NCI-H1417 treated with DMSO at 0.1 percent for 48 hours (cell line): Measurements from ENCODE around the gene SORBS2.

Experiments
- DNase-seq: peaks from one replicate; lab custom pipeline; 2025; lab: John Stamatoyannopoulos, UW

Gene SORBS2

GRCh38 chr4:185637163-185637875 is 174.7 kb downstream of the SORBS2 start:
- no peak for DNase-seq

GRCh38 chr4:185634066-185634652 is 177.8 kb downstream of the SORBS2 start:
- no peak for DNase-seq

- no peak for DNase-seq
Observed at GRCh38 chr4:185626798-185627197, 185.2 kb downstream of the SORBS2 start.

GRCh38 chr4:185625503-185625902 is 186.5 kb downstream of the SORBS2 start:
- no peak for DNase-seq

- no peak for DNase-seq
Observed at GRCh38 chr4:185624259-185624589, 187.8 kb downstream of the SORBS2 start.

DNA sequence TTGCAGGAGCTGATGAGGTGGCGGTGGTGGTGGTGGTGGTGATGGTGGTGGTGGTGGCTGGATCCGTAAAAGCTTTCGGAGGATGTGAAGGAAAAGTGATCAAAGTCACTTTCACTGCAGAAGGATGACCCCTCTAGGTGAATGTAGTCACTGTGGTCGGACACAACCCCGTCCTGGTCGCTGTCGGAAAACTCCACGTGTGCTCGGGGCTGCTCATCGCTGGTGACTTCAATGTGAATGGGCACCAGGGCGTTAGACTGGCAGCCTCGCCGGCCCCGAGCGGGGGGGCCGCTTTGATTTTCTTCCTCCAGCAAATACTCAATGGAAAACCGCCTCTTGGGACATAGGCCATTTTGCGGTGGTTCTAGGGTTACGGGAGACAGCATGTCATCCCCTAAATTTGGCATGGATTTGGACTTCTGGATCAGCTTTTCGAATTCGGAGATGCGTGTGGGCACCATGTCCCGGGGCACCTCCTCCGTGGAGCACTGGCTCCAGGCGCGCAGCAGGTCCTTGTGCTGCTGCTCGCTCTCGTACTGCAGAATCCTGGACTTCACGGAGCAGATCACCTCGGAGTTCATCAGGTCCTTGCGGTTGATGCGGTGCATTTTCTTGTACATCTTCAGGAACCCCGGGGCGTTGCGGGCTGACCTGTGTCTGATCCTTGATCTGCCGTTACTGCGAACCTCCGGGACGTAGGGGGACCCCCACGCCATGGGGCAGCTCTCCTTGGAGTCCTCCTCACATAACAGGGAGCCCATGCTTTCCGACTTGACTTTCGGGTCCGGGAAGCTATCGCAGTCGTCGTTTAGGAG is 188.3 kb downstream of the SORBS2 start:
- no peak for DNase-seq

GRCh38 chr4:185608185-185608584 is 203.8 kb downstream of the SORBS2 start:
- no peak for DNase-seq

DNA sequence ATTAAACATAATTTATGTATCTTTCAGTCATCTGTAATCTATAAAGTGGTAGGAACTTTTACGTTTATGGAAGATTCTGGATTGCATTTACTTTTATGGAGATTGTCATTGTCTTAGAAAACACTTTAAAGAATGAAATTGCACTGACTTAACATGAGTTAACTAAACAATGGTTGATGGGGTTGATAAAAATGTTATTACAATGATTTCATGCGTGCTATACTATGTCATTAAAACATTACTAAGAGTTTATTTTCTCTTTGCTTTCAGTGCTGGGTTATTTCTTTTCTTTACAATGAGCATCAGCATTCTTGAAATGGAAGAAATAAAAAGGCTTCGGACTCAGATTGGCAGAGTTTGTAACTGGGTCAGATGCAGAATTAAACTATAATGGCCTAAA is 209.6 kb downstream of the SORBS2 start:
- DNase-seq, result no peak

DNA sequence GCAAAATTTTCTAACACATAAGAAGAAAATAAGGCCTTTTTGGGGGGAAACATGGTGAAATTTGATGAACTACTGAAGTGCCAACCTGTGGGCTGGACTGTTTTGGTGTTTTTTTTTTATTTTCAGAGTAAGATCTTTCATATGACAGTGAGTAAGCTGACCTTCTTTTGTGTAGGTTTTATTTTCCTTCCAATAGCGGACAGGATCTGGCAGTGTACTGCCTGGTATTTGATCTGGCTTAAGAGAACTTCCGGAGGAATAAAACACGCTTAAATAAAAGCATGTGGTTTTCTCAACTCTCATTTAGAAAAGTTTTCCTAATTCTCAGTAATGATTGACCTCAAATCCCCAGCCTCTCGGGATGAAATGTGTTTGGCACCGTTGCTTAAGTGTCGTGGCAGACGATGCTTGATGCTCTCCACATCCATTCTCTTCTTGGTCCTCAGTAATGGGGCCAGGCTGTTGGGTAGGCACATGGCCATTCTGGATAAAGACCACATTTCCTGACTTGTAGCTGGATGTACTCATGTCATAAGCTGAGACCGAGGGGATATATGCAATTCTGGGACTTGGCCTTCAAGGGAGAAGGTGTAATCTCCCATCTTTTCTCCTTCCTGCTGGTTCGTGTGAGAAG is 211.1 kb downstream of the SORBS2 start:
- no peak for DNase-seq

- DNase-seq, result no peak
Observed at GRCh38 chr4:185599553-185600243, 212.3 kb downstream of the SORBS2 start.

DNA sequence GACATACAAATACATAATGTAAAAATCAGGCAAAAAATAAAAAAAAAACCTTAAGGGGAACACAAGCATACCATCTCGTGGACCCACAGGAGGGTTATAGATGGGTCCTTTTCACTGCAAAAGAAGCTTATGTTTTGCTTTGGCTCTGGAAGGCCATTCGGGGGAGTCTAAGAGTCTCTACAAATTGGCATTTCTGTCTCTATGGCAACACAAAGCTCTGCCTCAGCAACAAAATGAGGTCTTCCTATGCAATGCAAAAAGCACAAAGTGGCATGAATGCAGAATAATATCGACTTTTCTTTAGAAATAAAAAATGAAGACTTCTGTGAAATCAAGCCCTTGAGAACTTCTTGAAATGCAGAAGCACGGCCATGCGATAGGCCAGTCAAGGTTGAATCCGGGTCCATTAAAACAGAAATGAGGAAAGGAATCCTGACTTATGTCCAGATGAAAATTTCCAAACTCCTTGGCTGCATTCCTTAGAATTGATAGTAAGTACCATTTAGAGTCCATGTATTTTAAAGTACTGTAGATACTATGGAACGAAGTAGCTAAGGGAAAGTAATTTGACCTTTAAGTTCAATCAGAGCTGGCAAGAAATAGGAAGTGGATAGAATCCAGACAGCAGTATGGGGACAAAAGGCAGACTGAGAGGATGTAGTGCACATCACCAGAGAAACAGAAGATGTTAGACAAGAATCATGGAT is 213.0 kb downstream of the SORBS2 start:
- DNase-seq, result no peak

DNA sequence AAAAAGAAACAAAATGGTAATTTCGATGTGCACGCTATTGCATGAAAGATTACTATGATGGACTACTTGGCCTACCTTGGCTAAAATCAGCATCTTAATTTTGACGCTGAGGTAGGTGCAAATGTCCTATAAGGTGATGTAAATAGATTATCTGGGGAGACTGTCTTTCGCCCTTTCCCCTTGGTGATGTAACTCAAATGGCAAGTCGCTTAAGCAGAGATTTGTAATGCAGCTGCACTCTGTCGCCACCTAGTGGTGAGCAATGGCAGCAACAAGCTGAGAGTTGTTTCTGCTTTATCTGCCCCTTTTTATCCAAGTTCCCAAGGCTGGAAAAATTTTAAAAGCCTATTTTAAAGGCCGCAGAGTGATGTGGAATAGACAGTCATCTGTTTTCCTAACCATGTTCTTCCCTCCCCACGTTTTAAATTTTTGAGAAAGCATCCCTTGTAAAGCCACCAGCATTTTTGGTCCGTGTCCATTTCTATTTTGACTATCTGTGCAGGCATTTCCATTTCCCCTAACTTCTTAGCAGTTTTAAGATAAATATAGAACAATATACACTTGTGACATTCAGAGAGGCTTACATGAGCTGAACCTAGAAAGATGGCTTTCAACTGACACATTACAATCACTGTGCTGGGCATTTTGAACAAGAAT is 214.3 kb downstream of the SORBS2 start:
- peak; percentile 7 for DNase-seq

DNA sequence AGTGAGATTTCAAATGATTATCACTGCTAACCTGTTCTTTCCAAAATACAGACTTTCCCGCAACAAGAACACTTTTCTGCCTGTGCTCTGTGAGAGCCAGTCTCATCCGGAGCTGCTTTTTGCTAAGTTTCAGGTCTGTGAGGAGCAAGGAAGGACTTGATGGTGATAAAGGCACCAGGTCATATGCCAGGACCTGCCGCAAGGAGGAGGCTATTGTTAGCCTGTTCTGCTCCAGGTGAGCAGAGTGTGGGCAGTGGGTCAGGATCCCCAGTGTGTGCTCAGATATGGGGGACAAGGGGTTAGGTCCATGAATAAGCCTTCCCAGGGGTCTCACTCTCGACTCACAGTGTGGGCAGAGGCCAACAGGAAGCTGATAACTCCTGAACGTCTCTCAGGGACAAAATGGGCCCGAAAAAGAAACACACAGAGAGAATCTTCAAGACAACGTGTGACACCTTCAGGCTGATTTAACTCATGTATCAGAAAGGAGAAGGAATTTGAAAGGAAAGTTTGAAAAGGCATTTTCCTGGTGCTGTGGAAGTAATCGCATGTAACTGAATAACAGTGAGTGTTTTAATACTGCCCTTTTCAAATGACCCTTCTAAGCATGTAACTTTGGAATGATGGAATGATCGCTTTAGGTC is 219.0 kb downstream of the SORBS2 start:
- no peak for DNase-seq

DNA sequence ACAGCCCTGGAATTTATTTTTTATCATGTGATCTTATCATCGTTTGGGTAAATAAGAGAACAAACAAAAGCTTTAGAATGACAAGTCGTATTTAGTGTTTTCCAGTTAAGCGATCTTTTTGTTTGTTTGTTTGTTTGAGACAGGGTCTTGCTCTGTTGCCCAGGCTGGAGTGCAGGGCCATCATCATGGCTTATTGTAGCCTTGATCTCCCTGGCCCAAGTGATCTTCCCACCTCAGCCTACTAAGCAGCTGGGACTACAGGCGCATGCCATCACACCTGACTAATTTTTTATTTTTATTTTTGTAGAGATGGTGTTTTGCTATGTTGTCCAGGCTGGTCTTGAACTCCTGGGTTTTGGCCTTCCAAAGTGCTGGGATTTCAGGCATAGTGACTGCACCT is 219.6 kb downstream of the SORBS2 start:
- no peak for DNase-seq

DNA sequence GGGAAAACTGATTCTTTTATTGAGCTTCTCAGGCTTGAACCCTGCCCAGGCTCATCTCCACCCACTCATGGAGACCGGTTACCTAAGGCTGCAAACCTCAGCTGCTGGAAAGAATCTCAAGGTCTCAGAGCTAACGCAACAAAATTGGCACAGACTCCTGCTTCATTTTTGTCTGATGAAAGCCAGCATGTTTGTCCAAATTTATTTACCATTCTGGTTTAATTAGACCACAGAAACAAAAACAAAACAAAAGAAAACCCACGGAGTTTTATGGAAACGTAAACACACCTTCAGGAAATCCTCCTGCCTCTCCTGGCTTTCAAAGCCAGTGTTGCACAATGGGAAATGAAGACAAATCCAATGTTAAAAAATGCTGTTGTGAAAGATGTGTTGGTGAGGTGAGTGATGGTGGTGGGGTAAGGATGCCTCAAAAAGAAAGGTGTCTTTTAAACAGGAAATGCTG is 220.3 kb downstream of the SORBS2 start:
- DNase-seq, result no peak

DNA sequence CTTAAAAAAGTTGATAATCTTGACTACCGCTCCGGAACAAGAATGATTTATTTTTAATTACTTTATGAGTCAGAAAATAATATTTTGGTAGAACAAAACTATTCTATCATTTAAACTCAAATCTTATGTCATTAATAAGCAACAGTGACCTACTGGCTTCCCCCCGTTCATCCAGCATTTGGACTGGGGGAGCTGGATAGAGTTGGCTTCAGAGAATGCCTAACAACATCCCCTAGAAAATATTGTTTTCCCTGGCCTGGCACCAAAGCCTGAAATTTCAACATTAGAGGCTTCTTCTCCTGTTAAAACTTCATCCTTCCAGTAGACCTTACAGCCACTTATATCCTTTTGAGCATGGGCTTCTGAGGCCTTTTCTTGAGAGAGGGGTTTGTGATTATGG is 221.0 kb downstream of the SORBS2 start:
- DNase-seq, result no peak

- no peak for DNase-seq
Observed at GRCh38 chr4:185589067-185589836, 222.7 kb downstream of the SORBS2 start.

- DNase-seq, result no peak
Observed at GRCh38 chr4:185587427-185588161, 224.4 kb downstream of the SORBS2 start.

- no peak for DNase-seq
Observed at GRCh38 chr4:185587030-185587426, 225.0 kb downstream of the SORBS2 start.
